HCT116 (cell line): ENCODE data around the gene ATP5PO. TPM values are rescaled to one million over a fixed set of nuclear protein-coding genes. Genes with fewer than 3 reads are reported as not detected.

ENCODE experiments used
- ATAC-seq: fragments of 200-7000 bp; cut with Tn5 transposase; 2 replicates; pipeline ENCODE4 v1.9.1; 2020; ENCODE audit warnings: mild to moderate bottlenecking, moderate library complexity
- BruUV-seq: library from RNA; stranded (reverse); fragments of 400-500 nt; replicated peaks from 2 replicates; lab custom pipeline; 2021; lab: Mats Ljungman, UMichigan
- CTCF ChIA-PET: fragments of 300-600 bp; sonication (Branson Sonifier 250); formaldehyde crosslinking; loops from one replicate; lab custom pipeline; 2021; ENCODE audit warnings: antibody characterized with exemption; lab: Charles Lee
- POLR2A ChIA-PET: fragments of 300-600, 350-600 bp; sonication (Branson Sonifier 250); formaldehyde crosslinking; loops from one replicate; lab custom pipeline; 2021; ENCODE audit warnings: antibody characterized with exemption; lab: Charles Lee
- RAD21 ChIA-PET, 2 experiments: fragments of 300-600 bp; sonication (Branson Sonifier 250); formaldehyde crosslinking; loops; one replicate each; lab custom pipeline; 2023; ENCODE audit warnings: low total read pairs in 2 of 2; ENCODE audit not compliant: uncharacterized antibody in 2 of 2, unreplicated experiment in 2 of 2, low non-redundant PET in 1 of 2; lab: Charles Lee
- DNase-seq: peaks from one replicate; pipeline ENCODE4 v3.0.0-alpha.2; 2010; ENCODE audit warnings: low read depth, low spot score
- H2AFZ ChIP-seq: fragments of 200-600 bp; shearing (Covaris generic), sonication (generic); 2 replicates; pipeline ENCODE4 v1.6.1; 2017; ENCODE audit warnings: low read depth, mixed run types, mixed read lengths, antibody characterized with exemption, low read length; ENCODE audit not compliant: poor library complexity, severe bottlenecking
- H3K27ac ChIP-seq: 2 replicates; pipeline ENCODE4 v1.5.1; 2012; ENCODE audit warnings: low read depth, low read length
- H3K27me3 ChIP-seq: fragments of 200-600 bp; sonication (generic); 2 replicates; pipeline ENCODE4 v1.6.1; 2016; ENCODE audit warnings: mixed run types, low read length, mixed read lengths; ENCODE audit not compliant: insufficient read depth
- H3K36me3 ChIP-seq, 2 experiments: fragments of 200-500 bp in 1 of 2; fragments of 200-600 bp in 1 of 2; sonication (Bioruptor generic) in 1 of 2; sonication (generic) in 1 of 2; 2 replicates each; pipeline versions ENCODE4 v1.5.1 to v1.6.1; 2014 to 2016; ENCODE audit warnings: low read length in 2 of 2, inconsistent platforms in 1 of 2, mixed read lengths in 1 of 2, mixed run types in 1 of 2; ENCODE audit not compliant: insufficient read depth in 2 of 2, control insufficient read depth in 1 of 2
- H3K4me1 ChIP-seq, 2 experiments: fragments of 200-600 bp in 1 of 2; sonication (generic) in 1 of 2; 2 replicates each; pipeline versions ENCODE4 v1.5.1 to v1.6.1; 2012 to 2017; ENCODE audit warnings: low read length in 2 of 2, inconsistent platforms in 1 of 2, mild to moderate bottlenecking in 1 of 2, mixed read lengths in 1 of 2, mixed run types in 1 of 2, moderate library complexity in 1 of 2; ENCODE audit not compliant: insufficient read depth in 2 of 2, control insufficient read depth in 1 of 2
- H3K4me2 ChIP-seq: fragments of 200-600 bp; sonication (generic); 2 replicates; pipeline ENCODE4 v1.6.1; 2017; ENCODE audit warnings: mixed run types, low read length, mixed read lengths
- H3K4me3 ChIP-seq, 2 experiments: fragments of 200-600 bp in 1 of 2; sonication (generic) in 1 of 2; replicated peaks in 1 of 2; 2 replicates each; pipeline ENCODE4 v1.5.1; 2011 to 2016; ENCODE audit warnings: low read length in 2 of 2, control low read depth in 1 of 2, low read depth in 1 of 2, mild to moderate bottlenecking in 1 of 2, mixed read lengths in 1 of 2, mixed run types in 1 of 2
- H3K79me2 ChIP-seq: fragments of 200-600 bp; sonication (generic); 2 replicates; pipeline ENCODE4 v1.6.1; 2017; ENCODE audit warnings: mild to moderate bottlenecking, mixed run types, low read length, moderate library complexity, mixed read lengths; ENCODE audit not compliant: insufficient read depth
- H3K9ac ChIP-seq: fragments of 200-600 bp; sonication (generic); 2 replicates; pipeline ENCODE4 v1.6.1; 2016; ENCODE audit warnings: low read length, mixed read lengths
- H3K9me2 ChIP-seq: fragments of 200-600 bp; sonication (generic), shearing (Covaris generic); 2 replicates; pipeline ENCODE4 v1.6.1; 2017; ENCODE audit warnings: mixed run types, mild to moderate bottlenecking, moderate library complexity; ENCODE audit not compliant: insufficient read depth
- H3K9me3 ChIP-seq, 2 experiments: fragments of 200-500 bp in 1 of 2; fragments of 200-600 bp in 1 of 2; sonication (Bioruptor generic) in 1 of 2; sonication (generic) in 1 of 2; 2 replicates each; pipeline ENCODE4 v1.6.1; 2014 to 2017; ENCODE audit warnings: low read length in 2 of 2, mixed read lengths in 2 of 2, inconsistent platforms in 1 of 2, low read depth in 1 of 2, mild to moderate bottlenecking in 1 of 2, mixed run types in 1 of 2, moderate library complexity in 1 of 2; ENCODE audit not compliant: control insufficient read depth in 1 of 2, insufficient read depth in 1 of 2
- H4K20me1 ChIP-seq: fragments of 200-600 bp; sonication (generic), shearing (Covaris generic); 2 replicates; pipeline ENCODE4 v1.6.1; 2017; ENCODE audit warnings: mixed run types, mild to moderate bottlenecking, moderate library complexity; ENCODE audit not compliant: insufficient read depth
- ATF3 ChIP-seq: IDR thresholded peaks from 2 replicates; pipeline ENCODE4 v1.6.1; 2012
- CBX3 ChIP-seq: IDR thresholded peaks from 2 replicates; pipeline ENCODE4 v1.6.1; 2012; ENCODE audit warnings: low read depth
- CTCF ChIP-seq, 3 experiments: fragments of 200-600 bp in 1 of 3; sonication (generic) in 1 of 3; IDR thresholded peaks in 2 of 3; conservative IDR thresholded peaks in 1 of 3; 2 replicates each; pipeline ENCODE4 v1.5.1; 2012 to 2017; ENCODE audit warnings: low read depth in 2 of 3, low read length in 2 of 3, antibody characterized with exemption in 1 of 3, borderline replicate concordance in 1 of 3, control low read depth in 1 of 3, mild to moderate bottlenecking in 1 of 3, mixed read lengths in 1 of 3, mixed run types in 1 of 3, moderate library complexity in 1 of 3; ENCODE audit not compliant: insufficient read depth in 1 of 3
- EGR1 ChIP-seq: IDR thresholded peaks from 2 replicates; pipeline ENCODE4 v1.6.1; 2012; ENCODE audit warnings: low read depth
- EZH2 ChIP-seq: fragments of 200-600 bp; sonication (generic); IDR thresholded peaks from 2 replicates; pipeline ENCODE4 v1.6.1; 2017; ENCODE audit warnings: antibody characterized with exemption, mixed run types
- FOSL1 ChIP-seq: IDR thresholded peaks from 2 replicates; pipeline ENCODE4 v1.6.1; 2012; ENCODE audit warnings: low read depth
- JUND ChIP-seq: IDR thresholded peaks from 2 replicates; pipeline ENCODE4 v1.6.1; 2012
- POLR2A ChIP-seq: IDR thresholded peaks from 2 replicates; pipeline ENCODE4 v1.7.0; 2011; ENCODE audit warnings: borderline replicate concordance; ENCODE audit not compliant: insufficient read depth, insufficient read length; ENCODE audit errors: extremely low read depth
- POLR2AphosphoS5 ChIP-seq: IDR thresholded peaks from 2 replicates; pipeline ENCODE4 v1.6.1; 2011; ENCODE audit warnings: mild to moderate bottlenecking, low read depth, low read length, moderate library complexity
- RAD21 ChIP-seq: IDR thresholded peaks from 2 replicates; pipeline ENCODE4 v1.6.1; 2012; ENCODE audit warnings: low read depth, mild to moderate bottlenecking
- SIN3A ChIP-seq: IDR thresholded peaks from 2 replicates; pipeline ENCODE4 v1.6.1; 2012; ENCODE audit warnings: low read depth
- SP1 ChIP-seq: IDR thresholded peaks from 2 replicates; pipeline ENCODE4 v1.6.1; 2012; ENCODE audit warnings: low read depth
- SRF ChIP-seq: IDR thresholded peaks from 2 replicates; pipeline ENCODE4 v1.6.1; 2012; ENCODE audit warnings: low read depth
- TCF7L2 ChIP-seq: IDR thresholded peaks from 2 replicates; pipeline ENCODE4 v1.7.0; 2011; ENCODE audit warnings: borderline replicate concordance, inconsistent platforms; ENCODE audit not compliant: insufficient read depth, insufficient read length; ENCODE audit errors: extremely low read depth
- YY1 ChIP-seq: IDR thresholded peaks from 2 replicates; pipeline ENCODE4 v1.6.1; 2011; ENCODE audit warnings: low read length, low read depth, moderate library complexity, mild to moderate bottlenecking; ENCODE audit not compliant: insufficient replicate concordance; ENCODE audit errors: extremely low read depth
- ZBTB33 ChIP-seq: IDR thresholded peaks from 2 replicates; pipeline ENCODE4 v1.6.1; 2011; ENCODE audit warnings: mild to moderate bottlenecking, low read length, moderate library complexity; ENCODE audit not compliant: insufficient replicate concordance; ENCODE audit errors: extremely low read depth
- ZFX ChIP-seq: fragments of 450-650 bp; IDR thresholded peaks from 2 replicates; pipeline ENCODE4 v1.6.1; 2017
- ZNF274 ChIP-seq: fragments of 200-500 bp; sonication (Bioruptor generic); IDR thresholded peaks from 2 replicates; pipeline ENCODE4 v1.6.1; 2014; ENCODE audit warnings: mild to moderate bottlenecking, low read depth, low read length, inconsistent platforms
- intact Hi-C: fragments of 100-400 bp; cut with micrococcal nuclease; formaldehyde crosslinking; loops from 2 replicates; pipeline ENCODE4 v1.10.0; 2022
- total RNA-seq: library from RNA; stranded (reverse); gene quantifications from one replicate; pipeline ENCODE4 v1.2.1, GENCODE V29; 2021; ENCODE audit not compliant: unreplicated experiment

Gene ATP5PO
- total RNA-seq, 1 experiment from 2014 or later, result 238 TPM

- ATAC-seq (no peak), DNase-seq (no peak)
- no peak overlapping the region for H3K9ac ChIP-seq
- no peaks in the 10 kb centered on the region for H3K9me3 ChIP-seq
- H3K27me3 ChIP-seq, result no peaks in the 10 kb centered on the region
- H4K20me1 ChIP-seq, result no peaks in the 10 kb centered on the region
- intact Hi-C loops, result loop anchor here (10.0 kb wide), 1 partner anchor 132 kb away; the partner anchor contains the start of genes MRPS6 and SLC5A3
- H3K79me2 ChIP-seq, result no peaks in the 10 kb centered on the region
- TF ChIP-seq SRF, result no peak
- TF ChIP-seq RAD21, result no peak
- no peak for TF ChIP-seq ZFX
- no peak for TF ChIP-seq CTCF (IDR thresholded peaks at IDR 0.05 in 2 of 3, conservative IDR thresholded peaks at IDR 0.05 in 1 of 3; ENCODE audit: borderline replicate concordance in 1 of 3, insufficient read depth in 1 of 3, low read depth in 2 of 3, low read length in 2 of 3)
- no peak for TF ChIP-seq EGR1
- TF ChIP-seq POLR2AphosphoS5, result no peak
- no peak for TF ChIP-seq SIN3A
- TF ChIP-seq ATF3, result no peak
- no peak for TF ChIP-seq EZH2
- no peak for TF ChIP-seq POLR2A
- no peak for TF ChIP-seq FOSL1
- no peak for TF ChIP-seq SP1
- no peak for TF ChIP-seq ZBTB33
- no peak for TF ChIP-seq ZNF274
- no peak for TF ChIP-seq YY1
- TF ChIP-seq CBX3, result no peak
- no peak for TF ChIP-seq JUND
- no peak for TF ChIP-seq TCF7L2
- H3K4me3 ChIP-seq, result no peak overlapping the region
- no peak overlapping the region for H3K27ac ChIP-seq
- no TSS peak for BruUV-seq
- POLR2A ChIA-PET, result no interaction called here
- H3K4me2 ChIP-seq, result no peak overlapping the region
- no peak overlapping the region for H2AFZ ChIP-seq
- H3K36me3 ChIP-seq, result no peaks in the 10 kb centered on the region
- RAD21 ChIA-PET, result no interaction called here
- CTCF ChIA-PET, result interaction anchor here (2.8 kb wide), 1 partner anchor 18 kb away, joined by 9 read pairs; no protein-coding TSS in a partner anchor
- peaks cover 17 to 20% of the 10 kb centered on the region in 2 experiments for H3K4me1 ChIP-seq
- no peaks in the 10 kb centered on the region for H3K9me2 ChIP-seq
Observed at GRCh38 chr21:33942426-33942825, 26.8 kb upstream of the ATP5PO start.
